Suprapubic skin (tissue), 4 donors: ENCODE data around the gene MSL3. TPM values are rescaled to one million over a fixed set of nuclear protein-coding genes. Genes with fewer than 3 reads are reported as not detected.

Source experiments
- DNase-seq, 2 donors: peaks; one replicate each; pipeline ENCODE4 v3.0.0-alpha.2; 2019; ENCODE audit warnings: low spot score in 2 of 2
- H3K27ac ChIP-seq: fragments of 200-600 bp; sonication (generic); one replicate; pipeline ENCODE4 v1.5.1; 2019
- H3K27me3 ChIP-seq: fragments of 200-600 bp; sonication (generic); one replicate; pipeline ENCODE4 v1.5.1; 2019
- H3K36me3 ChIP-seq: fragments of 200-600 bp; sonication (generic); one replicate; pipeline ENCODE4 v1.5.1; 2019
- H3K4me1 ChIP-seq: fragments of 200-600 bp; sonication (generic); one replicate; pipeline ENCODE4 v1.5.1; 2019
- H3K4me3 ChIP-seq: fragments of 200-600 bp; sonication (generic); one replicate; pipeline ENCODE4 v1.5.1; 2019; ENCODE audit warnings: mild to moderate bottlenecking
- H3K9me3 ChIP-seq: fragments of 200-600 bp; sonication (generic); one replicate; pipeline ENCODE4 v1.5.1; 2019
- EP300 ChIP-seq: sonication (generic); formaldehyde crosslinking; IDR thresholded peaks from one replicate; pipeline ENCODE4 v1.6.1; 2017; ENCODE audit warnings: antibody characterized with exemption
- POLR2A ChIP-seq, 2 donors: fragments of 450-650 bp; IDR thresholded peaks; one replicate each; pipeline ENCODE4 v1.6.1; 2017; ENCODE audit warnings: antibody characterized with exemption in 2 of 2, mild to moderate bottlenecking in 2 of 2, moderate library complexity in 2 of 2
- POLR2AphosphoS5 ChIP-seq, 3 donors: sonication (generic); formaldehyde crosslinking; IDR thresholded peaks; one replicate each; pipeline ENCODE4 v1.6.1; 2017; ENCODE audit warnings: antibody characterized with exemption in 3 of 3
- WGBS: methylation state at CpG from one replicate; pipeline ENCODE4 v1.1.5; 2018; 5-methylcytosine and 5-hydroxymethylcytosine counted together
- total RNA-seq, 4 donors: library from RNA; depleted of rRNA; stranded (reverse); fragments of >200 nt; gene quantifications; one replicate each; pipeline ENCODE4 v1.1.0, GENCODE V29; 2016
- TF ChIP-seq, protein P1 (sequence below), 2 donors: fragments of 200-600 bp in 1 of 2; fragments of 450-650 bp in 1 of 2; sonication (generic) in 1 of 2; IDR thresholded peaks; one replicate each; pipeline ENCODE4 v1.5.1; 2016 to 2019; ENCODE audit warnings: antibody characterized with exemption in 2 of 2, mild to moderate bottlenecking in 1 of 2, moderate library complexity in 1 of 2

The MSL3 gene
- total RNA-seq, 4 donors from 2014 or later: 20.9 to 44.8 (median 26.0) TPM

DNA sequence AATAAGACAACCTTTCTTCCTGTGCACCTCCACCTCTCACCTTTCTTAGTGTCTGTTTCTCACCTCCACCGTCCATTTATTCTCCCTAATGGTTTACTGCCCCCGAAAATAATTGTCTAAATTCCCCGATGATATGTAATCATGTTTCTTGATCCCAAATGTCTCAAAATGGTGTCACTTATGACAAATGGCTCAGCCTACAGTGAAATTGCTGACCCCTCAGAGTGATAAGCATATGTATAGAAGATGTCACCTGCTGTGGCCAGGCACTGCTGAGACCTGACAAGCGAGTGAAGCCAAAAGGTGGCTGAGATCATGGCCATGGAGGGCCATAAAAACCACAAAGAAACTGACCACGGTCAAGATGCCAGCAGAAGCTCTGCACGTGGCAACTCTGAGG is 35.7 kb downstream of the MSL3 start:
- no peak for DNase-seq
- TF ChIP-seq, protein P1, sequence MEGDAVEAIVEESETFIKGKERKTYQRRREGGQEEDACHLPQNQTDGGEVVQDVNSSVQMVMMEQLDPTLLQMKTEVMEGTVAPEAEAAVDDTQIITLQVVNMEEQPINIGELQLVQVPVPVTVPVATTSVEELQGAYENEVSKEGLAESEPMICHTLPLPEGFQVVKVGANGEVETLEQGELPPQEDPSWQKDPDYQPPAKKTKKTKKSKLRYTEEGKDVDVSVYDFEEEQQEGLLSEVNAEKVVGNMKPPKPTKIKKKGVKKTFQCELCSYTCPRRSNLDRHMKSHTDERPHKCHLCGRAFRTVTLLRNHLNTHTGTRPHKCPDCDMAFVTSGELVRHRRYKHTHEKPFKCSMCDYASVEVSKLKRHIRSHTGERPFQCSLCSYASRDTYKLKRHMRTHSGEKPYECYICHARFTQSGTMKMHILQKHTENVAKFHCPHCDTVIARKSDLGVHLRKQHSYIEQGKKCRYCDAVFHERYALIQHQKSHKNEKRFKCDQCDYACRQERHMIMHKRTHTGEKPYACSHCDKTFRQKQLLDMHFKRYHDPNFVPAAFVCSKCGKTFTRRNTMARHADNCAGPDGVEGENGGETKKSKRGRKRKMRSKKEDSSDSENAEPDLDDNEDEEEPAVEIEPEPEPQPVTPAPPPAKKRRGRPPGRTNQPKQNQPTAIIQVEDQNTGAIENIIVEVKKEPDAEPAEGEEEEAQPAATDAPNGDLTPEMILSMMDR (IDR thresholded peaks at IDR 0.05): no peak
- TF ChIP-seq POLR2AphosphoS5 (IDR thresholded peaks at IDR 0.05) (no peak), POLR2A (IDR thresholded peaks at IDR 0.05) (no peak)

DNA sequence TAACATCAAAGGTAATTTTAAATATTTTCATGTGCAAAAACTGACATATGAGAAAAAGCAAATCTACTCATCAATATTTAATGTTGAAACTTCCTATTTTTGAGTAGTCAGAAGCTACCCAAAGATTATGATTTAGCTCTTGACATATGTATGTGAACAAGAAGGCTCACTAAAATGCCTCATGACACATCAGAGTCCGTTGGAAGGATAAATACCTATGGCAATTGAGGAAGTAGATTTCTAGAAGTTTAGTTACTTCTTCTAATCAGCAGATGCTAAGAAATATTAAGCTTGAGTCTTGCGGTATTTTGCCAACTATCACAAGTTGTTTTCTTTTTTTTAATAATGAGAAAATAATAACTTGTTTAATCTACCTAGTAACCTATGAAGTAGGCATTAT is 55.3 kb downstream of the MSL3 start:
- TF ChIP-seq, protein P1 (IDR thresholded peaks at IDR 0.05): no peak
- TF ChIP-seq EP300 (no peak), POLR2AphosphoS5 (IDR thresholded peaks at IDR 0.05) (no peak), POLR2A (IDR thresholded peaks at IDR 0.05) (no peak)
- no peaks in the 10 kb centered on the region for H3K36me3 ChIP-seq

More for the DNA sequence above, 35.7 kb downstream of the MSL3 start:
- H3K4me3 ChIP-seq: no peak overlapping the region
- H3K4me1 ChIP-seq: no peaks in the 10 kb centered on the region
- 65% methylated on average over 6 of the region's 6 CpGs for WGBS
- H3K27me3 ChIP-seq: no peaks in the 10 kb centered on the region
- no peaks in the 10 kb centered on the region for H3K36me3 ChIP-seq
- H3K27ac ChIP-seq: no peak overlapping the region
- H3K9me3 ChIP-seq: no peaks in the 10 kb centered on the region

More for the DNA sequence above, 55.3 kb downstream of the MSL3 start:
- no peak for DNase-seq
- no peaks in the 10 kb centered on the region for H3K4me1 ChIP-seq
- no peak overlapping the region for H3K4me3 ChIP-seq
- no peaks in the 10 kb centered on the region for H3K9me3 ChIP-seq
- H3K27me3 ChIP-seq: no peaks in the 10 kb centered on the region
- H3K27ac ChIP-seq: no peak overlapping the region
- 66% methylated on average over 2 of the region's 2 CpGs for WGBS

Other genes starting within 250 kb of the MSL3 start
- gene ARHGAP6, start 92.3 kb upstream of the MSL3 start, total RNA-seq: 1 to 10 TPM; 1.6 to 6.7 (median 3.1) TPM